GM23248 (cell line): ENCODE measurements around the gene TMEM82. TPM values are rescaled to one million over a fixed set of nuclear protein-coding genes. Genes with fewer than 3 reads are reported as not detected.

Source experiments
- DNase-seq: peaks from one replicate; pipeline ENCODE4 v3.0.0-alpha.2; 2015
- H2AFZ ChIP-seq: fragments of 200-600 bp; sonication (generic); 2 replicates; pipeline ENCODE4 v1.6.1; 2016; ENCODE audit warnings: antibody characterized with exemption
- H3F3A ChIP-seq: fragments of 200-600 bp; sonication (generic); 2 replicates; pipeline ENCODE4 v1.6.1; 2016; ENCODE audit warnings: mild to moderate bottlenecking, antibody characterized with exemption, mixed run types; ENCODE audit not compliant: insufficient read depth
- H3K27ac ChIP-seq: fragments of 200-600 bp; sonication (generic); 2 replicates; pipeline ENCODE4 v1.5.1; 2016; ENCODE audit warnings: mild to moderate bottlenecking
- H3K27me3 ChIP-seq: fragments of 200-600 bp; sonication (generic); replicated peaks from 2 replicates; pipeline ENCODE4 v1.6.1; 2016; ENCODE audit warnings: mild to moderate bottlenecking; ENCODE audit not compliant: insufficient read depth
- H3K36me3 ChIP-seq: fragments of 200-600 bp; sonication (generic); 2 replicates; pipeline ENCODE4 v1.6.1; 2016; ENCODE audit warnings: low read depth, mild to moderate bottlenecking
- H3K4me1 ChIP-seq: fragments of 200-600 bp; sonication (generic); 2 replicates; pipeline ENCODE4 v1.6.1; 2016; ENCODE audit warnings: mild to moderate bottlenecking; ENCODE audit not compliant: insufficient read depth
- H3K4me2 ChIP-seq: fragments of 200-600 bp; sonication (generic); one replicate; pipeline ENCODE4 v1.6.1; 2016; ENCODE audit warnings: mild to moderate bottlenecking; ENCODE audit not compliant: unreplicated experiment
- H3K4me3 ChIP-seq: fragments of 200-600 bp; sonication (generic); 2 replicates; pipeline ENCODE4 v1.5.1; 2016; ENCODE audit warnings: mild to moderate bottlenecking
- H3K79me2 ChIP-seq: fragments of 200-600 bp; sonication (generic); 2 replicates; pipeline ENCODE4 v1.6.1; 2016; ENCODE audit warnings: mild to moderate bottlenecking; ENCODE audit not compliant: insufficient read depth
- H3K9ac ChIP-seq: fragments of 200-600 bp; sonication (generic); 2 replicates; pipeline ENCODE4 v1.6.1; 2016; ENCODE audit warnings: mild to moderate bottlenecking
- H3K9me2 ChIP-seq: fragments of 200-600 bp; sonication (generic); 2 replicates; pipeline ENCODE4 v1.6.1; 2016; ENCODE audit warnings: mixed run types, mild to moderate bottlenecking, moderate library complexity; ENCODE audit not compliant: insufficient read depth
- H3K9me3 ChIP-seq: fragments of 200-600 bp; sonication (generic); one replicate; pipeline ENCODE4 v1.6.1; 2017; ENCODE audit warnings: low read depth
- H4K20me1 ChIP-seq: fragments of 200-600 bp; sonication (generic); 2 replicates; pipeline ENCODE4 v1.6.0; 2016; ENCODE audit not compliant: insufficient read depth
- EZH2 ChIP-seq: fragments of 200-600 bp; sonication (generic); IDR thresholded peaks from 2 replicates; pipeline ENCODE4 v1.6.1; 2018; ENCODE audit warnings: antibody characterized with exemption, mild to moderate bottlenecking; ENCODE audit not compliant: insufficient read depth, poor library complexity, severe bottlenecking
- EZH2phosphoT487 ChIP-seq: fragments of 200-600 bp; sonication (generic); IDR thresholded peaks from 2 replicates; pipeline ENCODE4 v1.6.1; 2018; ENCODE audit warnings: antibody characterized with exemption, moderate library complexity, mild to moderate bottlenecking, low read depth; ENCODE audit not compliant: insufficient read depth
- WGBS, 2 experiments: methylation state at CpG; one replicate each; pipeline ENCODE4 v1.1.6; 2015 to 2017; ENCODE audit warnings: low lambda C conversion rate in 2 of 2, low coverage in 1 of 2; ENCODE audit errors: missing lambda C conversion rate in 2 of 2; 5-methylcytosine and 5-hydroxymethylcytosine counted together
- in situ Hi-C: fragments of 300-500 bp; cut with MboI; formaldehyde crosslinking; loops from 2 replicates; pipeline ENCODE4 v1.15.0; 2020
- polyA plus RNA-seq: library from polyadenylated mRNA; unstranded; fragments of >200 nt; fragmentation: Nextera tagmentation; extraction: Ambion mirVana; gene quantifications from 2 replicates; pipeline ENCODE4 v1.2.1, GENCODE V29; 2016
- total RNA-seq: library from RNA; depleted of rRNA; stranded (reverse); fragments of >200 nt; shearing (Covaris generic); gene quantifications from 2 replicates; pipeline ENCODE4 v1.2.3, GENCODE V29; 2014

The TMEM82 gene
- total and polyA plus RNA-seq, 2 experiments from 2014 or later, result not detected

DNA sequence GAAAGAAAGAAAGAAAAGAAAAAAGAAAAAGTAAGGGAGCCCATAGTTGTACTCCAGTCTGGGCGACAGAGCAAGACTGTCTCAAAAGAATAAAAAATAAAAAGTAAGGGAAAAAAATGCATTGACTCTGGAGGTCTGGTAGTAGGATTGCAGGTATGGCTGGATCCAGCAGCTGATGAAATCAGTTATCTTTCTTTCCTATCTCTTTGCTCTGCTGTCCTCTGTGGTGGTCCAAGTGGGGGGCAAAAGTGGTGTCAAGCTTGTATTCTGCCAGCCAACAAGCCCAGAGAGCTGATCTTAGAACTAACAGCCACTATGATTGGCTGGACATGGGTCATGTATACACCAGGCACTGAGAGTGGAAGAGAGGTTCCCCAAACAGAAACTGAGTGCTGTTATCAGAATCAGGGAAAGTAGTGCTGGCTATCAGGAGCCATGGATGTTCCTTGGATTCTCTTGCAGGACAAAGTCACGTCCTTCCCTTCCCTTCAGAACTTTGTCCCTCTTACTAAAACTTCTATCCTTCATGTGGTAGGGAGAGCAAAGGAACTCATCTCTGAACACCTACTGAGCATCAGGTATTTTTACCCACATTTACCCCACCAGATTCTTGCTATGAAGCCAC lies 12.8 kb downstream of the TMEM82 start:
- in situ Hi-C loops, result no loop called here
- 88 to 97% methylated on average over 2 of the region's 2 CpGs for WGBS, 2 experiments
- H2AFZ ChIP-seq, result no peak overlapping the region

DNA sequence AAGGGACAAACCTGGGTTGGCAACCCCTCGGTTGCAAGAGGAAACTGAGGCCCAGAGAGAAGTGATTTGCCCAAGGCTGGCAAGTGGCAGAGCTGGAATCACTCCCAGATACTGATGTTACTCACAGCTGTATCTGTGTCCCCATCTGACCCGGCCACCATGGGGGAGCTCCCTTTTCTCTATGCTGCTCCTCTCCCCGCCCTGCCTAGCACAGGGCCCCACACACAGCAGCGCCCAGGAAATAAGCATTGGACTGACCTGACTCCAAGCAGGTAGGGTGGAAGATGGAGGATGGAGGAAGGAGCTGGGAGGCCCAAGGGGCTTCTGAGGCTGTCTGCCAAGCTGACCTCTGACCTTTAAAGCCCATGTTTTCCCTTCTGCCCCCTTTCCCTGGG lies 13.3 kb downstream of the TMEM82 start:
- H3K79me2 ChIP-seq, result peaks cover 19% of the 10 kb centered on the region
- no peak for TF ChIP-seq EZH2phosphoT487
- no peak for TF ChIP-seq EZH2
- no peak overlapping the region for H3K27ac ChIP-seq
- no peaks in the 10 kb centered on the region for H4K20me1 ChIP-seq
- no peak overlapping the region for H3K4me3 ChIP-seq
- peak; percentile 54 for DNase-seq
- no peak overlapping the region for H2AFZ ChIP-seq
- H3K36me3 ChIP-seq, result no peaks in the 10 kb centered on the region
- H3K27me3 ChIP-seq, result no peaks in the 10 kb centered on the region
- no peak overlapping the region for H3K9ac ChIP-seq
- H3K9me2 ChIP-seq, result no peaks in the 10 kb centered on the region
- 68% methylated on average over 4 of the region's 4 CpGs for WGBS, 2 experiments
- H3K4me2 ChIP-seq, result no peak overlapping the region
- no peaks in the 10 kb centered on the region for H3K9me3 ChIP-seq
- in situ Hi-C loops, result no loop called here
- no peaks in the 10 kb centered on the region; the same call in 1 of the 2 replicates for H3F3A ChIP-seq
- H3K4me1 ChIP-seq, result peaks cover 18% of the 10 kb centered on the region

More for the DNA sequence above, 12.8 kb downstream of the TMEM82 start:
- Histone ChIP-seq H3K27me3 (no peaks in the 10 kb centered on the region), H3K9ac (no peak overlapping the region), H3K27ac (no peak overlapping the region), H3K4me1 (peaks cover 12% of the 10 kb centered on the region), H3K9me2 (no peaks in the 10 kb centered on the region), H3K4me3 (no peak overlapping the region), H3K4me2 (no peak overlapping the region), H3K79me2 (peaks cover 14% of the 10 kb centered on the region), H3K36me3 (no peaks in the 10 kb centered on the region), H4K20me1 (no peaks in the 10 kb centered on the region), H3K9me3 (no peaks in the 10 kb centered on the region), H3F3A (no peaks in the 10 kb centered on the region; the same call in 1 of the 2 replicates)
- no peak for DNase-seq
- TF ChIP-seq EZH2, result no peak
- no peak for TF ChIP-seq EZH2phosphoT487

DNA sequence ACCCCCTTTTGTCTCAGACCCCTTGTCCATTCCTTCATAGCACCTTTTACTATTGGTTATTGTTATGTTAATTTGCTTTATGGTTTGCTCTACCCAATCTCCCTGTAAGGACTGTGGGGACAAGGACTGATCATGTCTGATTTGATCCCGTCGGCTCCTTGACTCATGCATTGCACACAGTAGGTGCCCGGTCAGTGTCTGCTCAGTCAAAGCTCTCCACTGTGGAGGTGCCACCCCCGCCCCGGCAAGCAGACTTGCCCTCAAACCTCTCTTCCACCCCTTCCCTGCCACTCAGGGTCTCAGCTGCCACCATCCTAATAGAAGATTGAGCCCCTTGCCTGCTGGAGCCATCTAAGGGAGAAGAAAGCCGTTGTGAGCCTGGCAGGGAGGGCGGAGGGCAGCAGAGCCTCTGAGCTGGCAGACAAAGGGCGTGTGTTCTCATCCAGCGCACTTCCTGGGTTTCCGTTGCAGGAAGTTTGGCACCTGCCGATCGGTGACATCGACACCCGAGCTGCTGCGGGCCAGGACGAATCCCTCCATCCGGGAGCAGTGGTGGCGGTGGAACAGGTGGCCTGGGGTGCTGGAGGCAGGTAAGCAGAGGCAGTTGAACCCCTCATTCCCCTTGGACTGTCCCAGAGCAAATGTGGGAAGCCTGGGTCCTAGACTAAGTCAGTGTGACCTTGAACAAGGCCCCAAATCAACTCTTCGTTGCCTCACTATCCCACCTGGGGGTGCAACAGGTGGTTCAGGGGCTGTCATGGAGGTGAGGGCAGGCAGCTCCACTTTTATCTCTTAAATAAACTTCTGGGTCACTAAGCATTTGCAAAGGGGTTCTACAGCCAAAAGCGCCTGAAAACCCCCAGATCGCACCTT lies 14.1 kb downstream of the TMEM82 start:
- 49% methylated on average over 20 to 21 of the region's 21 CpGs for WGBS, 2 experiments
- no peak overlapping the region for H2AFZ ChIP-seq
- no peaks in the 10 kb centered on the region for H3K27me3 ChIP-seq
- H3K9me3 ChIP-seq, result no peaks in the 10 kb centered on the region
- H3K4me2 ChIP-seq, result no peak overlapping the region
- peak; percentile 44 for DNase-seq
- H3K9me2 ChIP-seq, result no peaks in the 10 kb centered on the region
- H3K79me2 ChIP-seq, result peaks cover 26% of the 10 kb centered on the region
- no peak overlapping the region for H3K9ac ChIP-seq
- H3K27ac ChIP-seq, result no peak overlapping the region
- in situ Hi-C loops, result no loop called here
- no peaks in the 10 kb centered on the region for H4K20me1 ChIP-seq
- H3K4me1 ChIP-seq, result peaks cover 23% of the 10 kb centered on the region
- H3K36me3 ChIP-seq, result no peaks in the 10 kb centered on the region
- H3F3A ChIP-seq, result peaks cover 3% of the 10 kb centered on the region
- H3K4me3 ChIP-seq, result no peak overlapping the region
- TF ChIP-seq EZH2phosphoT487 (no peak), EZH2 (no peak)

DNA sequence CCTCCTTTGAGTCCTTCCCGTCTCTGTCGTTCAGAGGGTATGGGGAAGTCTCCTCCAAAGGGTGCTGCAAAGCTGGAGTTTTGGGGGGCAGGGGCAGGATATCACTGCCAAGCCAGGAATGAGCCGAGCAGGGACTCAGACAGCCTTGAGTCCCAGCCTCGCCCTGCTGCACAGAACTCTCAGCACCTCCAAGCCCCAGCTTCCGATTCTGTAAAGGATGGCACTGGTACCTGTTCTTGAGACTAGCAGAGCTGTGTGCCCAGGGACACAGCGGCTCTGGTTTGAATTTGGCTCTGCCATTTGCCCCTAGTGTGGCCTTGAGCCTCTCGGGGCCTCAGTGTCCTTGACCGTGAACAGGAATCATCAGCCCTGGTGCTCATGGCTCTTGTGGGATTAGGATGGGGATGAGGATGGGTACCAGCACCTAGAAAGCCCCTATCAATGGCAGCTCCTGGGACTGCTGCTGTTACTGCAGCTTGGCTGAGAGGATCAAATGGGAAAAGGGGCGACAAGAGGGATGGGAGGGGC lies 14.8 kb downstream of the TMEM82 start:
- Histone ChIP-seq H2AFZ (no peak overlapping the region), H3K79me2 (peaks cover 33% of the 10 kb centered on the region), H3K36me3 (no peaks in the 10 kb centered on the region), H3F3A (peaks cover 5% of the 10 kb centered on the region), H3K27me3 (no peaks in the 10 kb centered on the region), H3K4me1 (peaks cover 23% of the 10 kb centered on the region), H3K4me2 (no peak overlapping the region), H3K27ac (no peak overlapping the region), H3K9ac (no peak overlapping the region), H3K4me3 (no peak overlapping the region), H3K9me3 (no peaks in the 10 kb centered on the region), H4K20me1 (no peaks in the 10 kb centered on the region), H3K9me2 (no peaks in the 10 kb centered on the region)
- TF ChIP-seq EZH2 (no peak), EZH2phosphoT487 (no peak)
- WGBS, 2 experiments, result 90 to 94% methylated on average over 9 of the region's 9 CpGs
- in situ Hi-C loops, result no loop called here
- DNase-seq, result no peak
